Activated CD8-positive, alpha-beta memory T cell treated with anti-CD3 and anti-CD28 coated beads, Interleukin-2, amount 10 ng/mL, durations not matched to agents 7 days and 5 days (primary cell): Measurements from ENCODE around the gene AP1S1. TPM values are rescaled to one million over a fixed set of nuclear protein-coding genes. Genes with fewer than 3 reads are reported as not detected.

Experiments
- ATAC-seq: fragments of 150-1000 bp; cut with Tn5 transposase; one replicate; pipeline ENCODE4 v1.10.0; 2021; ENCODE audit warnings: moderate library complexity
- CTCF ChIA-PET: fragments of 350-600 bp; sonication (Branson Sonifier 250); formaldehyde crosslinking; loops from one replicate; lab custom pipeline; 2021; ENCODE audit warnings: antibody characterized with exemption; lab: Charles Lee
- DNase-seq: peaks from one replicate; pipeline ENCODE4 v3.0.0-alpha.2; 2020
- H3K27ac Mint-ChIP-seq: one replicate; pipeline ENCODE4 v1.8.0; 2021; ENCODE audit warnings: mild to moderate bottlenecking, mixed read lengths
- H3K27me3 Mint-ChIP-seq: one replicate; pipeline ENCODE4 v1.8.0; 2021; ENCODE audit warnings: mixed read lengths
- H3K36me3 Mint-ChIP-seq: one replicate; pipeline ENCODE4 v1.8.0; 2021; ENCODE audit warnings: mild to moderate bottlenecking, mixed read lengths
- H3K4me1 Mint-ChIP-seq: one replicate; pipeline ENCODE4 v1.8.0; 2021; ENCODE audit warnings: mixed read lengths
- H3K4me3 Mint-ChIP-seq: one replicate; pipeline ENCODE4 v1.8.0; 2021; ENCODE audit warnings: mild to moderate bottlenecking, moderate library complexity, mixed read lengths
- H3K9me3 Mint-ChIP-seq: one replicate; pipeline ENCODE4 v1.8.0; 2022; ENCODE audit warnings: low read depth, mixed read lengths
- total RNA-seq, 2 experiments: library from RNA; stranded (reverse); gene quantifications; one replicate each; pipeline ENCODE4 v1.2.3, GENCODE V29; 2021

Gene AP1S1
- total RNA-seq, 2 experiments from 2014 or later: 49.9 to 51.7 TPM

GRCh38 chr7:101172005-101172853 lies 18.0 kb downstream of the AP1S1 start:
- CTCF ChIA-PET: interaction anchor here (0.9 to 3.0 kb wide), 9 partner anchors 7 to 111 kb away, joined by 3 to 37 read pairs (median 6); partner anchors contain the start of genes PLOD3, VGF and ZNHIT1
- ATAC-seq: no peak
- Mint-ChIP-seq H3K9me3 (no peaks in the 10 kb centered on the region), H3K4me3 (no peak overlapping the region), H3K36me3 (no peaks in the 10 kb centered on the region), H3K4me1 (peaks cover 43% of the 10 kb centered on the region), H3K27me3 (peaks cover 94% of the 10 kb centered on the region), H3K27ac (no peak overlapping the region)
- DNase-seq: no peak

DNA sequence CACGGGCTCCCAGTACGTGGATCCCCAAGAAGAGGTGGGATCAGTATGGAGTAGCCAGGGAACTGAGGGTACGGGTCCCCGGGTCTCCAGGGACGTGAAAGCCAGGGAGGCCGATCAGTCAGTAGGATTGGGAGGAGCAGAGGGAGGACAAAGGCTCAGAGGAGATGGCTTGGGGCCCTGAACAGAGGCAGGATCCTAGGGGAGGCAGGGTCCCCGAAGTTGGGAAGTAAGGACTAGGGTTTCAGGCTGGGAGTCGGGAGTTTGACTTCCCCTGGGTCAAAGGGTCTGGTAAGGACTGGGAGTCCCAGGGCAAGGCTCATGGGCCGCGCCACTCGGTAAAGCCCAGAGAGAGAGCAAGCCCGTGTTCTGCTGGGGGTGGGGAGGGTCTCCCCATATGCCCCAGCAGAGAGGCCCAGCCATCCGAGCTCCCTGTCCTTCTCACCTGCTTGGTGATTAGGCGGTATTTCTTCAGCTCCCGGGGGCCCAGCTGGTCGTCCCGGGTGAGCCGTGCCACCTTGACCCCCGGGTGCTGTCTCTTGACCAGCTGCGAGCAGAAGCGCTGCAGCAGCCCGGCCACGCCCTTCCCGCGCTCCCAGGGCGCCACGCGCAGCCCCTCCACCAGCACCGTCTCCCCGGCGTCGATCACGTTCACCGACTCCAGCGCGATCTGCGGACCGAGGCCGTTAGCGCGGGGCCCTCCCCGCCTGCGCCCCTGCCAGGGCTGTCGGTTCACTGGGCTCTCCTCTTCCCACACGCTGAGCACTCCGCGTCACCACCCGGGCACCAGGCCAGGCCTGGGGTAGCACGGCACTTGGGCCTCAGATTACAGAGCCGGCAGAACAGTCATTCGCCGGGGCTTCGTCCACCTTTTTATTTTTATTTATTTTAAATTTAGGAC lies 18.8 kb downstream of the AP1S1 start:
- Mint-ChIP-seq H3K36me3 (no peaks in the 10 kb centered on the region), H3K9me3 (no peaks in the 10 kb centered on the region), H3K27ac (no peak overlapping the region), H3K4me3 (peak overlapping the region; percentile 22), H3K27me3 (peaks cover 94% of the 10 kb centered on the region), H3K4me1 (peaks cover 40% of the 10 kb centered on the region)
- CTCF ChIA-PET: interaction anchor here (0.8 to 3.1 kb wide), 12 partner anchors 8 to 279 kb away, joined by 3 to 37 read pairs (median 6); partner anchors contain the start of genes AP1S1, PLOD3, VGF and ZNHIT1
- no peak for DNase-seq
- peak; percentile 16 for ATAC-seq

- peaks cover 92% of the 10 kb centered on the region for H3K27me3 Mint-ChIP-seq
- no peaks in the 10 kb centered on the region for H3K36me3 Mint-ChIP-seq
- peak overlapping the region; percentile 17 for H3K4me3 Mint-ChIP-seq
- CTCF ChIA-PET: interaction anchor here (0.7 to 3.1 kb wide), 17 partner anchors 8 to 1795 kb away, joined by 3 to 37 read pairs (median 3); partner anchors contain the start of genes AP1S1, PLOD3, SLC12A9 and VGF
- no peaks in the 10 kb centered on the region for H3K9me3 Mint-ChIP-seq
- no peak overlapping the region for H3K27ac Mint-ChIP-seq
- ATAC-seq (peak; percentile 87), DNase-seq (peak; percentile 83)
- H3K4me1 Mint-ChIP-seq: peaks cover 37% of the 10 kb centered on the region
Measured at GRCh38 chr7:101173752-101174244, 19.5 kb downstream of the AP1S1 start.

- Mint-ChIP-seq H3K36me3 (no peaks in the 10 kb centered on the region), H3K9me3 (no peaks in the 10 kb centered on the region), H3K27me3 (peaks cover 92% of the 10 kb centered on the region), H3K27ac (no peak overlapping the region), H3K4me1 (peaks cover 32% of the 10 kb centered on the region), H3K4me3 (peak overlapping the region; percentile 17)
- ATAC-seq: no peak
- CTCF ChIA-PET: interaction anchor here (0.7 to 3.1 kb wide), 16 partner anchors 9 to 1795 kb away, joined by 3 to 37 read pairs (median 4); partner anchors contain the start of genes AP1S1, PLOD3, SLC12A9 and VGF
- DNase-seq: no peak
Measured at GRCh38 chr7:101174322-101174854, 20.1 kb downstream of the AP1S1 start.

GRCh38 chr7:101175664-101176063 lies 21.4 kb downstream of the AP1S1 start:
- Mint-ChIP-seq H3K27me3 (peaks cover 83% of the 10 kb centered on the region), H3K27ac (no peak overlapping the region), H3K4me1 (peaks cover 22% of the 10 kb centered on the region), H3K36me3 (no peaks in the 10 kb centered on the region), H3K9me3 (no peaks in the 10 kb centered on the region), H3K4me3 (no peak overlapping the region)
- ATAC-seq (no peak), DNase-seq (no peak)
- CTCF ChIA-PET: interaction anchor here (2.5 to 4.0 kb wide), 4 partner anchors 13 to 68 kb away, joined by 7 to 24 read pairs (median 15); no protein-coding TSS in a partner anchor

GRCh38 chr7:101177644-101178043 lies 23.4 kb downstream of the AP1S1 start:
- CTCF ChIA-PET: interaction anchor here (1.0 to 4.0 kb wide), 5 partner anchors 14 to 66 kb away, joined by 3 to 24 read pairs (median 7); no protein-coding TSS in a partner anchor
- Mint-ChIP-seq H3K27ac (no peak overlapping the region), H3K9me3 (no peaks in the 10 kb centered on the region), H3K4me1 (peaks cover 15% of the 10 kb centered on the region), H3K4me3 (no peak overlapping the region), H3K36me3 (no peaks in the 10 kb centered on the region), H3K27me3 (peaks cover 78% of the 10 kb centered on the region)
- no peak for ATAC-seq
- DNase-seq: no peak

GRCh38 chr7:101179117-101179516 lies 24.8 kb downstream of the AP1S1 start:
- CTCF ChIA-PET: interaction anchor here (1.6 to 4.0 kb wide), 2 partner anchors 13 to 35 kb away, joined by 5 to 24 read pairs; no protein-coding TSS in a partner anchor
- no peak overlapping the region for H3K27ac Mint-ChIP-seq
- no peak for ATAC-seq

GRCh38 chr7:101179713-101180112 lies 25.4 kb downstream of the AP1S1 start:
- peaks cover 3% of the 10 kb centered on the region for H3K4me1 Mint-ChIP-seq
- CTCF ChIA-PET: interaction anchor here (1.0 to 1.6 kb wide), 2 partner anchors 11 to 36 kb away, joined by 3 to 5 read pairs; no protein-coding TSS in a partner anchor
- no peak for ATAC-seq
- no peaks in the 10 kb centered on the region for H3K9me3 Mint-ChIP-seq
- no peak overlapping the region for H3K27ac Mint-ChIP-seq
- DNase-seq: no peak
- H3K4me3 Mint-ChIP-seq: no peak overlapping the region
- H3K27me3 Mint-ChIP-seq: peaks cover 63% of the 10 kb centered on the region
- no peaks in the 10 kb centered on the region for H3K36me3 Mint-ChIP-seq

More at GRCh38 chr7:101179117-101179516, 24.8 kb downstream of the AP1S1 start:
- no peaks in the 10 kb centered on the region for H3K9me3 Mint-ChIP-seq
- peaks cover 6% of the 10 kb centered on the region for H3K4me1 Mint-ChIP-seq
- peaks cover 67% of the 10 kb centered on the region for H3K27me3 Mint-ChIP-seq
- H3K36me3 Mint-ChIP-seq: no peaks in the 10 kb centered on the region
- no peak for DNase-seq
- no peak overlapping the region for H3K4me3 Mint-ChIP-seq

DNA sequence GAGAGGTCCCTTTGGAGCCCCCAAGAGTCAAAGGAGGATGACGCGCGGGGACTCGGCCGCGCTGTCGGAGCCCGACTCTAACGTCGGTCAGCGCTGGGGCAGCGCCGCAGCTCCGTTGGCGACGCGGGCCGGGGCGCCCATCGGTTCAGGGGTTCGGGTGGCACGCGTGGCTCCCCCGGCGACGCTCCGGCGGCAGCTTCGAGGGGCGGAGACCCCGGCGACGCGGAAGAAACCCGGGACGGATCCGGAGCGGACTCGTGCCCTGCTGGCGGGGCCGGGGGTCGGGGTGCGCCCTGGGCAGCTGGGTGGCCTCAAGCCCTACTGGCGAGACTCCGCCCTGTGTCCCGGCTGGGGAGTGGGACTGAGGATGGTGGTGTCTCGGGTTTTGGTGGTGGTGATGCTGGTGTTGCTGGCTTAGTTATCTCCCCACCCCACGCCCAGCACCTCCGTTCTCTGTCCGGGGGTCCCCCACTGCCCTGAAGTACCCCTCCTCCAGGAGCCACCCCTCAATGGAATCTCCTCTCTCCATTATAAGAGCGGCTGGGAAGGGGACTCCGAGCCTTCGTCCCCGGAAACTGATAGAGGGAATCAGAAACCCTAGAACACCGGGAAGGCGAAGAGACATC lies 26.0 kb downstream of the AP1S1 start, which contains the start of gene NAT16:
TSS of gene NAT16 (minus strand) at position 164 of the 626 bp plus-strand sequence. CDS start 5,486 bp downstream, outside the sequence.
- CTCF ChIA-PET: interaction anchor here (1.0 to 1.6 kb wide), 2 partner anchors 11 to 36 kb away, joined by 3 to 5 read pairs; no protein-coding TSS in a partner anchor

DNA sequence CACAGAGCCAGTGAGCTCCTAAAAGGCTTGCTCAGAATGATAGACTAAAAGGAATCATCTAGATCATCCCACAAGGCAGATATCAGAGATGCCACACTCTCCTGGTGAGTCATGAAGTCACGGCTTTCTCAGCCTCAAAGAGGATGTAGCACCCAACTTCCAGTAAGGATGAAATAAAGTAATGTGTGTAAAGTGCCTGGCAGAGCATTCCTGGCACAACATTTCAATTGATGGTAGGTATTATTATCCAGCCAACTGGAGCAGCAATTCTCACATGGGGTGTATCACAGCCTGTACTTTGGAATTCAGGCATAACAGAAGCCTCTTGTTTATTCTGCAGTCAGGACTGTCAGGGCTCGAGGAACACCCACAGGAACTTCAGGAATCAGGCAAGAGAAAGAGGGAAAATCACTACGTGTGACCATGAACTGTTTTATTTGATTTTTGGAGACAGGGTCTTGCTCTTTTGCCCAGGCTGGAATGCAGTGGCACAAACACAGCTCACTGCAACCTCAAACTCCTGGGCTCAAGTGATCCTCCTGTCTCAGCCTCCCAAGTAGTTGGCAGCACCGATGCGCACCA lies 31.1 kb downstream of the AP1S1 start:
- Mint-ChIP-seq H3K36me3 (no peaks in the 10 kb centered on the region), H3K4me1 (peaks cover 3% of the 10 kb centered on the region)
- CTCF ChIA-PET: interaction anchor here (1.2 to 1.9 kb wide), 5 partner anchors 15 to 106 kb away, joined by 3 to 6 read pairs (median 4); no protein-coding TSS in a partner anchor

More for the DNA sequence above, 26.0 kb downstream of the AP1S1 start, which contains the start of gene NAT16:
- ATAC-seq: no peak
- peaks cover 3% of the 10 kb centered on the region for H3K4me1 Mint-ChIP-seq
- H3K36me3 Mint-ChIP-seq: no peaks in the 10 kb centered on the region
- H3K27ac Mint-ChIP-seq: no peak within 1 kb of the TSS
- H3K9me3 Mint-ChIP-seq: no peaks in the 10 kb centered on the region
- H3K27me3 Mint-ChIP-seq: peaks cover 63% of the 10 kb centered on the region
- no peak for DNase-seq
- no peak within 1 kb of the TSS for H3K4me3 Mint-ChIP-seq

GRCh38 chr7:101186194-101186593 lies 31.9 kb downstream of the AP1S1 start:
- no peaks in the 10 kb centered on the region for H3K9me3 Mint-ChIP-seq
- peaks cover 3% of the 10 kb centered on the region for H3K4me1 Mint-ChIP-seq
- no peak overlapping the region for H3K27ac Mint-ChIP-seq
- H3K27me3 Mint-ChIP-seq: peaks cover 25% of the 10 kb centered on the region
- CTCF ChIA-PET: interaction anchor here (0.7 to 2.0 kb wide), 5 partner anchors 12 to 1027 kb away, joined by 3 to 6 read pairs (median 3); partner anchors contain the start of gene TRAPPC14
- DNase-seq (no peak), ATAC-seq (no peak)
- H3K4me3 Mint-ChIP-seq: no peak overlapping the region
- H3K36me3 Mint-ChIP-seq: no peaks in the 10 kb centered on the region

More for the DNA sequence above, 31.1 kb downstream of the AP1S1 start:
- no peak for DNase-seq
- H3K27ac Mint-ChIP-seq: no peak overlapping the region
- H3K27me3 Mint-ChIP-seq: peaks cover 32% of the 10 kb centered on the region
- no peak for ATAC-seq
- H3K9me3 Mint-ChIP-seq: no peaks in the 10 kb centered on the region
- no peak overlapping the region for H3K4me3 Mint-ChIP-seq
